Spinal cord (tissue), 10 donors: ENCODE data around the gene GIMAP7. TPM values are rescaled to one million over a fixed set of nuclear protein-coding genes. Genes with fewer than 3 reads are reported as not detected.
"Not testable (repeated sequence)": the region's sequence is repeated elsewhere in the genome, so short reads cannot be mapped to it uniquely, and the experiment has no call there.

Experiments
- DNase-seq, 6 donors: peaks; one replicate each; pipeline versions ENCODE4 v3.0.0 to v3.0.0-alpha.2; 2013 to 2015; ENCODE audit warnings: low spot score in 6 of 6, low read depth in 4 of 6
- H3K27ac ChIP-seq: one replicate; pipeline ENCODE4 v1.5.1; 2013; ENCODE audit warnings: low read depth, low read length, control low read depth
- H3K27me3 ChIP-seq: one replicate; pipeline ENCODE4 v1.6.1; 2013; ENCODE audit warnings: low read length; ENCODE audit not compliant: control insufficient read depth, insufficient read depth
- H3K36me3 ChIP-seq: one replicate; pipeline ENCODE4 v1.6.1; 2013; ENCODE audit warnings: low read length; ENCODE audit not compliant: control insufficient read depth, insufficient read depth
- H3K4me1 ChIP-seq: one replicate; pipeline ENCODE4 v1.6.1; 2013; ENCODE audit warnings: low read length; ENCODE audit not compliant: control insufficient read depth, insufficient read depth
- H3K4me3 ChIP-seq: one replicate; pipeline ENCODE4 v1.5.1; 2013; ENCODE audit warnings: low read depth, low read length, control low read depth
- H3K9me3 ChIP-seq: one replicate; pipeline ENCODE4 v1.6.1; 2013; ENCODE audit warnings: low read length; ENCODE audit not compliant: control insufficient read depth, insufficient read depth
- WGBS: methylation state at CpG from one replicate; pipeline ENCODE4 v1.1.5; 2013; ENCODE audit warnings: missing lambda C conversion rate; ENCODE audit not compliant: insufficient coverage; 5-methylcytosine and 5-hydroxymethylcytosine counted together
- polyA plus RNA-seq, 2 donors: library from polyadenylated mRNA; unstranded; fragments of 120-200 nt; gene quantifications; one replicate each; pipeline ENCODE4 v1.2.1, GENCODE V29; 2013; ENCODE audit not compliant: insufficient read length in 2 of 2
- total RNA-seq, 2 donors: library from RNA; depleted of rRNA in 1 of 2; stranded (reverse); fragments of 120-200 nt in 1 of 2; fragments of >200 nt in 1 of 2; gene quantifications; one replicate each; pipeline versions ENCODE4 v1.2.3 to v1.2.4, GENCODE V29; 2013 to 2014
- donor health status: healthy.

GIMAP7 gene
- total and polyA plus RNA-seq, 4 donors: 3.3 to 13.2 (median 9.3) TPM

GRCh38 chr7:150479023-150479716, 35.5 kb upstream of the GIMAP7 start:
- Histone ChIP-seq H3K4me1 (no peaks in the 10 kb centered on the region), H3K9me3 (no peaks in the 10 kb centered on the region), H3K27me3 (peaks cover 2% of the 10 kb centered on the region), H3K4me3 (no peak overlapping the region), H3K27ac (no peak overlapping the region), H3K36me3 (no peaks in the 10 kb centered on the region)
- 50% methylated on average over 1 of the region's 3 CpGs for WGBS
- DNase-seq: no peak

GRCh38 chr7:150481186-150481920, 33.3 kb upstream of the GIMAP7 start:
- WGBS: 86% methylated on average over 4 of the region's 9 CpGs
- H3K4me3 ChIP-seq: no peak overlapping the region
- no peaks in the 10 kb centered on the region for H3K36me3 ChIP-seq
- no peak for DNase-seq
- H3K4me1 ChIP-seq: no peaks in the 10 kb centered on the region
- peaks cover 2% of the 10 kb centered on the region for H3K27me3 ChIP-seq
- no peaks in the 10 kb centered on the region for H3K9me3 ChIP-seq
- H3K27ac ChIP-seq: no peak overlapping the region

GRCh38 chr7:150481922-150482321, 32.8 kb upstream of the GIMAP7 start:
- 82% methylated on average over 4 of the region's 4 CpGs for WGBS
- Histone ChIP-seq H3K4me1 (no peaks in the 10 kb centered on the region), H3K27me3 (peaks cover 2% of the 10 kb centered on the region), H3K27ac (no peak overlapping the region), H3K4me3 (no peak overlapping the region), H3K9me3 (no peaks in the 10 kb centered on the region), H3K36me3 (no peaks in the 10 kb centered on the region)
- DNase-seq: no peak

- not testable (repeated sequence) for DNase-seq, H3K4me3 ChIP-seq, H3K27ac ChIP-seq, H3K4me1 ChIP-seq, H3K27me3 ChIP-seq, H3K9me3 ChIP-seq, H3K36me3 ChIP-seq
- no CpG with 5 or more reads among the region's 2 CpGs for WGBS
These were observed 31.2 kb upstream of the GIMAP7 start for GRCh38 chr7:150483514-150483913.

- not testable (repeated sequence) for H3K4me1 ChIP-seq, H3K4me3 ChIP-seq, H3K27me3 ChIP-seq, H3K9me3 ChIP-seq, H3K27ac ChIP-seq, H3K36me3 ChIP-seq, DNase-seq
- WGBS: no CpG with 5 or more reads among the region's 3 CpGs
These were observed 30.6 kb upstream of the GIMAP7 start for GRCh38 chr7:150484071-150484470.

- Histone ChIP-seq H3K27me3 (no peaks in the 10 kb centered on the region), H3K27ac (no peak overlapping the region), H3K4me1 (no peaks in the 10 kb centered on the region), H3K4me3 (no peak overlapping the region), H3K9me3 (no peaks in the 10 kb centered on the region), H3K36me3 (no peaks in the 10 kb centered on the region)
- no CpG with 5 or more reads among the region's 2 CpGs for WGBS
- no peak for DNase-seq
These were observed 27.0 kb upstream of the GIMAP7 start for GRCh38 chr7:150487625-150488024.

GRCh38 chr7:150489782-150490181, 24.9 kb upstream of the GIMAP7 start:
- no peak overlapping the region for H3K27ac ChIP-seq
- WGBS: no CpG with 5 or more reads among the region's 1 CpG
- no peaks in the 10 kb centered on the region for H3K36me3 ChIP-seq
- no peaks in the 10 kb centered on the region for H3K27me3 ChIP-seq
- no peak for DNase-seq
- no peak overlapping the region for H3K4me3 ChIP-seq
- no peaks in the 10 kb centered on the region for H3K4me1 ChIP-seq
- H3K9me3 ChIP-seq: no peaks in the 10 kb centered on the region

- H3K4me3 ChIP-seq, H3K27me3 ChIP-seq, H3K9me3 ChIP-seq, H3K27ac ChIP-seq, H3K4me1 ChIP-seq, DNase-seq, H3K36me3 ChIP-seq: not testable (repeated sequence)
- no CpG with 5 or more reads among the region's 3 CpGs for WGBS
These were observed 21.2 kb upstream of the GIMAP7 start for GRCh38 chr7:150493442-150493841.

GRCh38 chr7:150502519-150502918, 12.2 kb upstream of the GIMAP7 start:
- H3K4me1 ChIP-seq: no peaks in the 10 kb centered on the region
- H3K9me3 ChIP-seq: no peaks in the 10 kb centered on the region
- no peak for DNase-seq

GRCh38 chr7:150503155-150503554, 11.5 kb upstream of the GIMAP7 start:
- Histone ChIP-seq H3K4me3 (no peak overlapping the region), H3K9me3 (no peaks in the 10 kb centered on the region), H3K36me3 (no peaks in the 10 kb centered on the region), H3K27me3 (no peaks in the 10 kb centered on the region), H3K4me1 (no peaks in the 10 kb centered on the region), H3K27ac (no peak overlapping the region)
- no CpG with 5 or more reads among the region's 4 CpGs for WGBS
- DNase-seq: no peak

More at GRCh38 chr7:150502519-150502918, 12.2 kb upstream of the GIMAP7 start:
- H3K27ac ChIP-seq: no peak overlapping the region
- H3K4me3 ChIP-seq: no peak overlapping the region
- H3K27me3 ChIP-seq: no peaks in the 10 kb centered on the region
- H3K36me3 ChIP-seq: no peaks in the 10 kb centered on the region
